Activated naive CD4-positive, alpha-beta T cell (primary cell): Measurements from ENCODE around the gene FAM149B1.

ENCODE experiments used
- DNase-seq, 4 experiments: peaks; one replicate each; lab custom pipeline; 2025; lab: John Stamatoyannopoulos, UW

The FAM149B1 gene

DNA sequence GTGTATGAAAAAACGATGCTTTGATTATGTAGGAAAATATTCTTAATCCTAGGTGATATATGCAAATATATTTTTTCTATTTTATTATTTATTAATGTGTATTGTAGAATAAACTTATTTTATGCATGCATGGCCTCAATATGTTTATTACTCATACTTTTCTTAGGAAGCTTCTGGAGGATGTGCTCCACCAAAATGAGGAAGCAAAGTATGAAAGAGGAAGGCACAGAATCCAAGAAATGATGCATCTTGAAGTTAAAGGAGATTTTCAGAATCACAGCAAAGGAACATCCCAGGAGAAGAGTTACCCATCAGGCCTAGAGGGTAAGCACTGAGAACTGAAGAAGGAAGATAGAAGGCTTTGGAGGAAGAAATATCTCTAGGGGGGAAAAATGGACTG lies 119.5 kb downstream of the FAM149B1 start:
- no peak for DNase-seq

- DNase-seq, result no peak
Observed at GRCh38 chr10:73289958-73290357, 122.0 kb downstream of the FAM149B1 start.

DNA sequence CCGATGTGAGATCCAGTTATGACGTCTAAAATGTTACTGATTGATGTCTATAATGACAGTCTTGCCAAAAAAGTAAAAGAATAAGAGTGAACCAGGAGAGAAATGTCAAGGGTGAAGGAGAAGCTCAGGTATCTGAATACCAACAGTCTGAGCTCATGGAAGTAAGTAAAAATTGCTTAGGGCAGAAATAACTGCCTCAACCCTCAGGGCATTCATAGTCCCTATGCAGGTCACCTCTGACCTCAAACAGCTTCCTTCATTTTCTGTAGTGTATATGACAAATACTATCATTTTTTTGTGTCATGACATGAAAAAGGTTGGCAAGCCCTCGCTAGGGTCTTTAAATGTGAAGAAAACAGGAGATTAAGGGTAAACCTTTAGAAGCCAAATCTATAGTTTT lies 125.5 kb downstream of the FAM149B1 start:
- no peak for DNase-seq
